ENCODE measurements around the gene METTL25.

Gene METTL25

GRCh38 chr12:82470906-82471512 is 112.7 kb downstream of the METTL25 start:
- in situ Hi-C loops (cut with HindIII; ENCODE audit: low sequenced_read_pairs): no loop called here
- no peak for TF ChIP-seq CTCF (IDR thresholded peaks at IDR 0.05; ENCODE audit: low read depth, low read length)
- H3K4me3 ChIP-seq (ENCODE audit: low read depth, low read length): no peak overlapping the region
- no peak for DNase-seq (ENCODE audit: low read depth, low spot score)

GRCh38 chr12:82473111-82473754 is 114.9 kb downstream of the METTL25 start:
- in situ Hi-C loops (cut with HindIII; ENCODE audit: low sequenced_read_pairs): no loop called here
- TF ChIP-seq CTCF (IDR thresholded peaks at IDR 0.05; ENCODE audit: low read depth, low read length): no peak
- no peak for DNase-seq (ENCODE audit: low read depth, low spot score)
- no peak overlapping the region for H3K4me3 ChIP-seq (ENCODE audit: low read depth, low read length)

GRCh38 chr12:82474181-82474797 is 116.0 kb downstream of the METTL25 start:
- in situ Hi-C loops (cut with HindIII; ENCODE audit: low sequenced_read_pairs): no loop called here
- no peak for TF ChIP-seq CTCF (IDR thresholded peaks at IDR 0.05; ENCODE audit: low read depth, low read length)
- no peak overlapping the region for H3K4me3 ChIP-seq (ENCODE audit: low read depth, low read length)
- DNase-seq (ENCODE audit: low read depth, low spot score): no peak

DNA sequence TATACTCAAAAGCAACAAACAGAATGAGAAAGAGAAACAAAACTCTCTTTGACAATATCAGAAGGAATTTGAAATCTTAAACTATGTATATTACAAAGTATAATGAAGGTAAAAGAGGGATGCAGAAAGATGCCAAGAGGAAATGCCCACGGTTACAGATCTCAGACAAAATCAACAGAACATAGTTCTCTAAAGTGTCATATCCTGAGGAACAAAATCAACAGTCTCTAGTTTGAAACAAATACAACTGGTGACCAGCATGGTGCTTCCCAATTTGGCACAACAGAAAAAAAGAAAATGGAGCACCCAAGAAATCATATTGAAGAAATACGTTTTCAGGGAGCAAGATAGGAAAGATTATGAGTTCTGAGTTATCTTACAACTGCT is 116.5 kb downstream of the METTL25 start:
- no peak overlapping the region for H3K4me3 ChIP-seq (ENCODE audit: low read depth, low read length)
- no peak for TF ChIP-seq CTCF (IDR thresholded peaks at IDR 0.05; ENCODE audit: low read depth, low read length)
- peak; percentile 46 for DNase-seq (ENCODE audit: low read depth, low spot score)
- in situ Hi-C loops (cut with HindIII; ENCODE audit: low sequenced_read_pairs): no loop called here

DNA sequence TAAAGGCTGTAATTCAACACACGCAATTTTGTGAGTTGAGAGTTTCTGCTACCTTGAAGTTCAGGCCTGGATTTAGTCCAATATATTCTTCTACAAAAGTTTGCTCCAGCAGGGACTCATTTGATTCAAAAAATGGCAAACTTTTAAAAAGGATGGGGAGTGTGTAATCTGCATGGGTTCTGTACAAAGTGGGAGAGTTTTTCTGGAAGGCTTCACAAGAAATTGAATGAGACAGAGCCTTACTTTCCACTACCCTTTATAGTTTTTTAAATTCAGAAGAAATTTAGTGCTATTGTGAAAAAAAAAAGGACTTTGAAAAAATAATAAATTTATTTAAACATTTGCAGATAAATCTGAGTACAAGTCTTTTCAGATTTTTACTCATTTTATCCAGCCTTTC is 116.9 kb downstream of the METTL25 start:
- in situ Hi-C loops (cut with HindIII; ENCODE audit: low sequenced_read_pairs): no loop called here
- no peak overlapping the region for H3K4me3 ChIP-seq (ENCODE audit: low read depth, low read length)
- no peak for DNase-seq (ENCODE audit: low read depth, low spot score)
- TF ChIP-seq CTCF (IDR thresholded peaks at IDR 0.05; ENCODE audit: low read depth, low read length): no peak

GRCh38 chr12:82476511-82476910 is 118.2 kb downstream of the METTL25 start:
- no peak for DNase-seq (ENCODE audit: low read depth, low spot score)
- in situ Hi-C loops (cut with HindIII; ENCODE audit: low sequenced_read_pairs): no loop called here
- TF ChIP-seq CTCF (IDR thresholded peaks at IDR 0.05; ENCODE audit: low read depth, low read length): no peak
- H3K4me3 ChIP-seq (ENCODE audit: low read depth, low read length): no peak overlapping the region
